Activated CD8-positive, alpha-beta T cell treated with anti-CD3 and anti-CD28 coated beads for 36 hours (primary cell): Measurements from ENCODE around the gene HOXD11. TPM values are rescaled to one million over a fixed set of nuclear protein-coding genes. Genes with fewer than 3 reads are reported as not detected.

Experiments
- ATAC-seq: fragments of 200-7000 bp; cut with Tn5 transposase; one replicate; pipeline ENCODE4 v1.10.0; 2021; ENCODE audit warnings: mild to moderate bottlenecking, moderate library complexity
- CTCF ChIA-PET: fragments of 350-600 bp; sonication (Branson Sonifier 250); formaldehyde crosslinking; loops from one replicate; lab custom pipeline; 2021; ENCODE audit warnings: antibody characterized with exemption; lab: Charles Lee
- POLR2A ChIA-PET: fragments of 350-600 bp; sonication (Branson Sonifier 250); formaldehyde crosslinking; loops from one replicate; lab custom pipeline; 2021; ENCODE audit warnings: antibody characterized with exemption; lab: Charles Lee
- DNase-seq: peaks from one replicate; pipeline ENCODE4 v3.0.0-alpha.2; 2020
- H3K27ac Mint-ChIP-seq: one replicate; pipeline ENCODE4 v1.8.0; 2021; ENCODE audit warnings: mild to moderate bottlenecking, mixed read lengths
- H3K27me3 Mint-ChIP-seq: one replicate; pipeline ENCODE4 v1.8.0; 2021; ENCODE audit warnings: mixed read lengths
- H3K36me3 Mint-ChIP-seq: one replicate; pipeline ENCODE4 v1.8.0; 2021; ENCODE audit warnings: low read depth, mixed read lengths
- H3K4me1 Mint-ChIP-seq: one replicate; pipeline ENCODE4 v1.8.0; 2021; ENCODE audit warnings: low read depth, mixed read lengths
- H3K4me3 Mint-ChIP-seq: one replicate; pipeline ENCODE4 v1.8.0; 2021; ENCODE audit warnings: mild to moderate bottlenecking, moderate library complexity, mixed read lengths
- H3K9me3 Mint-ChIP-seq: one replicate; pipeline ENCODE4 v1.8.0; 2021; ENCODE audit warnings: mixed read lengths
- intact Hi-C: fragments of 100-400 bp; cut with micrococcal nuclease; formaldehyde crosslinking; loops from one replicate; pipeline ENCODE4 v1.10.0; 2022
- microRNA-seq: library from miRNA; unstranded; fragments of <30 nt; microRNA quantifications from one replicate; pipeline ENCODE4 v1.2.0, GENCODE V29; 2022; ENCODE audit warnings: borderline microRNAs expressed, borderline replicate concordance
- total RNA-seq, 2 experiments: library from RNA; stranded (reverse); gene quantifications; one replicate each; pipeline ENCODE4 v1.2.3, GENCODE V29; 2021
- TF ChIP-seq, protein P1 (sequence below): fragments of 200-600 bp; IDR thresholded peaks from one replicate; pipeline ENCODE4 v1.8.0; 2022; ENCODE audit warnings: antibody characterized with exemption, mild to moderate bottlenecking

HOXD11 gene
- total RNA-seq, 2 experiments from 2014 or later = not detected

DNA sequence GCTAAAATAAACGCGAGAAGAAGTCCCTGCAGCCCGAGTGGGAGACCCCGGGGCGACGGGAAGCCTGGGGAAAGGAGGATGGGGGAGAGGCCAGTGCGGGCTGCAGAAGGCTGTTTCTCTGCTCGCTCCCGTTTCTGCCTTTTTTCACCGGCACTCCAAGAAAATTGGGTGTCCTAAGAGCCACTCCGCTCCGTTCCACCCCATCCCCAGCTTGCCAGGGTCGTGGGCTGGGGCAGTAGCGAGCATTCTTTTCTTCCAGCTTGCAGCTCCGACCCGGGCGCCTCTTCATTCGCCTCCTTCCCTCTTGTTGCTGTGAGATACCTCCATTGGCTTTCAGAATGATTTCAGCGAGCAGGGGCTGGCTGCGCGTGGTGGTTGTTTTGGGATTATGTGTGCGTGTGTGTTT is 51.1 kb downstream of the HOXD11 start:
- ATAC-seq (no peak), DNase-seq (no peak)
- Mint-ChIP-seq H3K36me3 (no peaks in the 10 kb centered on the region), H3K4me3 (peak overlapping the region; percentile 28), H3K27me3 (peaks cover 70% of the 10 kb centered on the region), H3K27ac (no peak overlapping the region), H3K4me1 (peaks cover 12% of the 10 kb centered on the region), H3K9me3 (no peaks in the 10 kb centered on the region)
- ChIA-PET POLR2A (no interaction called here), CTCF (interaction anchor here (0.9 to 1.1 kb wide), 3 partner anchors 25 to 297 kb away, joined by 3 read pairs; no protein-coding TSS in a partner anchor)
- intact Hi-C loops = no loop called here
- TF ChIP-seq, protein P1, sequence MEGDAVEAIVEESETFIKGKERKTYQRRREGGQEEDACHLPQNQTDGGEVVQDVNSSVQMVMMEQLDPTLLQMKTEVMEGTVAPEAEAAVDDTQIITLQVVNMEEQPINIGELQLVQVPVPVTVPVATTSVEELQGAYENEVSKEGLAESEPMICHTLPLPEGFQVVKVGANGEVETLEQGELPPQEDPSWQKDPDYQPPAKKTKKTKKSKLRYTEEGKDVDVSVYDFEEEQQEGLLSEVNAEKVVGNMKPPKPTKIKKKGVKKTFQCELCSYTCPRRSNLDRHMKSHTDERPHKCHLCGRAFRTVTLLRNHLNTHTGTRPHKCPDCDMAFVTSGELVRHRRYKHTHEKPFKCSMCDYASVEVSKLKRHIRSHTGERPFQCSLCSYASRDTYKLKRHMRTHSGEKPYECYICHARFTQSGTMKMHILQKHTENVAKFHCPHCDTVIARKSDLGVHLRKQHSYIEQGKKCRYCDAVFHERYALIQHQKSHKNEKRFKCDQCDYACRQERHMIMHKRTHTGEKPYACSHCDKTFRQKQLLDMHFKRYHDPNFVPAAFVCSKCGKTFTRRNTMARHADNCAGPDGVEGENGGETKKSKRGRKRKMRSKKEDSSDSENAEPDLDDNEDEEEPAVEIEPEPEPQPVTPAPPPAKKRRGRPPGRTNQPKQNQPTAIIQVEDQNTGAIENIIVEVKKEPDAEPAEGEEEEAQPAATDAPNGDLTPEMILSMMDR = no peak

DNA sequence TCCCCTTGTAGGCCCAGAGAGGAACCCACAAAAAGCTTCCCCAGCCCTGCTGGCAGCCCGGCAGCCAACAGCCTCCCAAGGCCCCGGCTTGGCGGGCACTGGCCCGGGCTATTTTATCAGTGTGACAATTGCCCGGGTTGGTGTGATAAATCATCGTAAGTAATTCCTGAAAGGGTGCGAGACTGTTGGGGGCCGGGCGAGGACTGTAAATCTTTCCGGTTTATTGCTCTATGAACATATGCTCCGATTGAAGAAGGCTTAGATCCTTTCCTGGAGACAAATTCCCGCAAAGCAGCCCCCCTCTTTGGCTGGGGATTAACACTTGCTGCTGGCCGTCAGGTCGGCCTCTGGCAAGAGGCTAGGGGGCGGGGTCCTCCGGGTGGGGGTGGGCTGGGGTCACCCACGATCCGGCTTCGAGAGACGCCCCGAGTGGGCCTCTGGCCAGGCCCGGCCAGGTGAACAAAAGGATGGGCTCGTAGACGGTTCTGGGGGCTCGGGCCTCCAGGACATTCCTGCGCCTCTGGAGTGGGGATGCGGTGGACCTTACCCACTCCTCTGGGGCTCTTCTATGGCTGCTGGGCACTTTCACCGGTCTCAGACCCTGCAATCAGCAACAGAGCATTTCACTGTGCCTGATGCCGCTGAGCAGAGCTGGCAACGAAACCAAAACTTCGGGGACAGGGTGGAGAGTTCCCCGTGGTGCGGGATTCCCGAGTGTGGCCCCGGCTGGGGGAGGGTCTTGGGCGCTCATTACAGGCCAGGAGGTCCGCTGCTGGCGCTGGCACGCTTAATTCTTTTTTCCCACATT is 52.0 kb downstream of the HOXD11 start:
- Mint-ChIP-seq H3K4me1 (peaks cover 13% of the 10 kb centered on the region), H3K27ac (no peak overlapping the region), H3K36me3 (peaks cover under 1% of the 10 kb centered on the region), H3K4me3 (no peak overlapping the region), H3K9me3 (peaks cover 4% of the 10 kb centered on the region), H3K27me3 (peaks cover 78% of the 10 kb centered on the region)
- intact Hi-C loops = no loop called here
- DNase-seq (no peak), ATAC-seq (no peak)
- ChIA-PET CTCF (interaction anchor here (0.9 to 5.5 kb wide), 3 partner anchors 19 to 31 kb away, joined by 3 to 34 read pairs (median 3); no protein-coding TSS in a partner anchor), POLR2A (no interaction called here)
- TF ChIP-seq, protein P1 = no peak

Small RNA genes within 50 kb of the gene (microRNA-seq; reads per million reads assigned to microRNA genes)
- 1.8 reads per million for gene MIR10B

Other genes with a start within 250 kb of the HOXD11 start
- 10 to 100 TPM; 41.9 to 44.7 TPM for gene LNPK, start 105.0 kb upstream of the HOXD11 start, total RNA-seq
- not detected for gene EVX2, start 23.3 kb upstream of the HOXD11 start, total RNA-seq
- gene HOXD13, start 14.6 kb upstream of the HOXD11 start, total RNA-seq = not detected
- gene HOXD12, start 7.5 kb upstream of the HOXD11 start, total RNA-seq = not detected
- not detected for gene HOXD10, start 9.5 kb downstream of the HOXD11 start, total RNA-seq
- gene HOXD9, start 15.4 kb downstream of the HOXD11 start, total RNA-seq = not detected
- gene HOXD8, start 22.4 kb downstream of the HOXD11 start, total RNA-seq = not detected
- not detected for gene HOXD4, start 44.3 kb downstream of the HOXD11 start, total RNA-seq
- not detected for gene HOXD3, start 50.0 kb downstream of the HOXD11 start, total RNA-seq
- gene HOXD1, start 81.4 kb downstream of the HOXD11 start, total RNA-seq = not detected
- 10 to 100 TPM; 27.3 to 30.1 TPM for gene MTX2, start 162.2 kb downstream of the HOXD11 start, total RNA-seq